GM23338 (cell line): ENCODE results near the gene BCAP31. TPM values are rescaled to one million over a fixed set of nuclear protein-coding genes. Genes with fewer than 3 reads are reported as not detected.
"Not testable (repeated sequence)": the region's sequence is repeated elsewhere in the genome, so short reads cannot be mapped to it uniquely, and the experiment has no call there.

Source experiments
- ATAC-seq: fragments of 200-7000 bp; cut with Tn5 transposase; 3 replicates; pipeline ENCODE4 v1.9.1; 2020
- DNase-seq: peaks from one replicate; pipeline ENCODE4 v3.0.0-alpha.2; 2015; ENCODE audit warnings: low spot score
- H2AFZ ChIP-seq: fragments of 200-600 bp; sonication (generic); 2 replicates; pipeline ENCODE4 v1.8.0; 2016; ENCODE audit warnings: antibody characterized with exemption, mild to moderate bottlenecking, moderate library complexity
- H3F3A ChIP-seq: fragments of 200-600 bp; sonication (generic); replicated peaks from 2 replicates; pipeline ENCODE4 v1.8.0; 2017; ENCODE audit warnings: antibody characterized with exemption, mixed run types, low read depth
- H3K27ac ChIP-seq: fragments of 200-600 bp; sonication (generic); 2 replicates; pipeline ENCODE4 v1.6.1; 2016; ENCODE audit warnings: low read depth
- H3K27me3 ChIP-seq: fragments of 200-600 bp; sonication (generic); 2 replicates; pipeline ENCODE4 v1.8.0; 2016; ENCODE audit warnings: mild to moderate bottlenecking, mixed run types, moderate library complexity; ENCODE audit not compliant: insufficient read depth
- H3K36me3 ChIP-seq: fragments of 200-600 bp; sonication (generic); 2 replicates; pipeline ENCODE4 v1.8.0; 2016; ENCODE audit warnings: mild to moderate bottlenecking; ENCODE audit not compliant: insufficient read depth
- H3K4me1 ChIP-seq: fragments of 200-600 bp; sonication (generic); 2 replicates; pipeline ENCODE4 v1.8.0; 2016; ENCODE audit warnings: mild to moderate bottlenecking, moderate library complexity; ENCODE audit not compliant: insufficient read depth
- H3K4me2 ChIP-seq: fragments of 200-600 bp; sonication (generic); 2 replicates; pipeline ENCODE4 v1.7.1; 2017; ENCODE audit warnings: mixed run types
- H3K4me3 ChIP-seq: fragments of 200-600 bp; sonication (generic); 2 replicates; pipeline ENCODE4 v1.6.1; 2016; ENCODE audit warnings: mixed run types
- H3K79me2 ChIP-seq: fragments of 200-600 bp; sonication (generic); replicated peaks from 2 replicates; pipeline ENCODE4 v1.8.0; 2017; ENCODE audit warnings: mild to moderate bottlenecking; ENCODE audit not compliant: insufficient read depth
- H3K9me2 ChIP-seq: fragments of 200-600 bp; sonication (generic); 2 replicates; pipeline ENCODE4 v1.8.0; 2017; ENCODE audit not compliant: insufficient read depth
- H4K20me1 ChIP-seq: fragments of 200-600 bp; sonication (generic); replicated peaks from 2 replicates; pipeline ENCODE4 v1.8.0; 2017; ENCODE audit warnings: mild to moderate bottlenecking; ENCODE audit not compliant: insufficient read depth
- H3K27ac Mint-ChIP-seq: 2 replicates; pipeline ENCODE4 v1.8.0; 2020; ENCODE audit warnings: inconsistent platforms, mild to moderate bottlenecking, moderate library complexity, mixed read lengths
- H3K27me3 Mint-ChIP-seq: 3 replicates; pipeline ENCODE4 v1.8.0; 2022; ENCODE audit warnings: low read depth, mild to moderate bottlenecking, moderate library complexity, mixed read lengths, inconsistent platforms; ENCODE audit not compliant: insufficient read depth, poor library complexity
- H3K36me3 Mint-ChIP-seq: 3 replicates; pipeline ENCODE4 v1.8.0; 2021; ENCODE audit warnings: low read depth, mild to moderate bottlenecking, inconsistent platforms, moderate library complexity, mixed read lengths
- H3K4me1 Mint-ChIP-seq: 3 replicates; pipeline ENCODE4 v1.8.0; 2020; ENCODE audit warnings: mild to moderate bottlenecking, inconsistent platforms, mixed read lengths
- H3K4me3 Mint-ChIP-seq: 3 replicates; pipeline ENCODE4 v1.8.0; 2021; ENCODE audit warnings: moderate library complexity, mild to moderate bottlenecking, inconsistent platforms, mixed read lengths
- H3K9me3 Mint-ChIP-seq: 3 replicates; pipeline ENCODE4 v1.8.0; 2020; ENCODE audit warnings: moderate library complexity, mild to moderate bottlenecking, inconsistent platforms, mixed read lengths
- JUNB ChIP-seq: IDR thresholded peaks from one replicate; pipeline ENCODE4 v1.6.1; 2016; ENCODE audit warnings: antibody characterized with exemption; ENCODE audit not compliant: unreplicated experiment
- POLR2AphosphoS5 ChIP-seq: IDR thresholded peaks from 2 replicates; pipeline ENCODE4 v1.6.1; 2016; ENCODE audit warnings: antibody characterized with exemption, low read depth
- polyA plus RNA-seq: library from polyadenylated mRNA; unstranded; fragments of >200 nt; fragmentation: Nextera tagmentation; extraction: Ambion mirVana; gene quantifications from 2 replicates; pipeline ENCODE4 v1.2.1, GENCODE V29; 2016
- total RNA-seq: library from RNA; depleted of rRNA; stranded (reverse); fragments of >200 nt; shearing (Covaris generic); gene quantifications from 2 replicates; pipeline ENCODE4 v1.2.3, GENCODE V29; 2014
- TF ChIP-seq, protein P1 (sequence below): fragments of 250-450 bp; sonication (Bioruptor Pico); IDR thresholded peaks from 2 replicates; pipeline ENCODE4 v1.5.0; 2020; ENCODE audit warnings: mild to moderate bottlenecking, moderate library complexity

BCAP31 gene
- total and polyA plus RNA-seq, 2 experiments from 2014 or later, result 85.0 to 145 TPM

- Histone ChIP-seq H4K20me1 (no peaks in the 10 kb centered on the region), H3K79me2 (no peaks in the 10 kb centered on the region), H3F3A (no peaks in the 10 kb centered on the region), H2AFZ (no peak overlapping the region), H3K4me3 (peak overlapping the region; percentile 40; the same call in 1 of the 2 replicates), H3K9me2 (no peaks in the 10 kb centered on the region), H3K27me3 (no peaks in the 10 kb centered on the region), H3K4me1 (peaks cover 3% of the 10 kb centered on the region; the same call in 1 of the 2 replicates), H3K36me3 (no peaks in the 10 kb centered on the region), H3K27ac (peak overlapping the region; percentile 81; the same call in 1 of the 2 replicates), H3K4me2 (peak overlapping the region; percentile 70)
- H3K27me3 Mint-ChIP-seq, result peaks cover 7% of the 10 kb centered on the region
- DNase-seq, result peak; percentile 80
- 0 out of 2 replicates have a peak, but pooled peaks have one; percentile 29 for TF ChIP-seq POLR2AphosphoS5
- no peak for TF ChIP-seq JUNB
- TF ChIP-seq, protein P1, sequence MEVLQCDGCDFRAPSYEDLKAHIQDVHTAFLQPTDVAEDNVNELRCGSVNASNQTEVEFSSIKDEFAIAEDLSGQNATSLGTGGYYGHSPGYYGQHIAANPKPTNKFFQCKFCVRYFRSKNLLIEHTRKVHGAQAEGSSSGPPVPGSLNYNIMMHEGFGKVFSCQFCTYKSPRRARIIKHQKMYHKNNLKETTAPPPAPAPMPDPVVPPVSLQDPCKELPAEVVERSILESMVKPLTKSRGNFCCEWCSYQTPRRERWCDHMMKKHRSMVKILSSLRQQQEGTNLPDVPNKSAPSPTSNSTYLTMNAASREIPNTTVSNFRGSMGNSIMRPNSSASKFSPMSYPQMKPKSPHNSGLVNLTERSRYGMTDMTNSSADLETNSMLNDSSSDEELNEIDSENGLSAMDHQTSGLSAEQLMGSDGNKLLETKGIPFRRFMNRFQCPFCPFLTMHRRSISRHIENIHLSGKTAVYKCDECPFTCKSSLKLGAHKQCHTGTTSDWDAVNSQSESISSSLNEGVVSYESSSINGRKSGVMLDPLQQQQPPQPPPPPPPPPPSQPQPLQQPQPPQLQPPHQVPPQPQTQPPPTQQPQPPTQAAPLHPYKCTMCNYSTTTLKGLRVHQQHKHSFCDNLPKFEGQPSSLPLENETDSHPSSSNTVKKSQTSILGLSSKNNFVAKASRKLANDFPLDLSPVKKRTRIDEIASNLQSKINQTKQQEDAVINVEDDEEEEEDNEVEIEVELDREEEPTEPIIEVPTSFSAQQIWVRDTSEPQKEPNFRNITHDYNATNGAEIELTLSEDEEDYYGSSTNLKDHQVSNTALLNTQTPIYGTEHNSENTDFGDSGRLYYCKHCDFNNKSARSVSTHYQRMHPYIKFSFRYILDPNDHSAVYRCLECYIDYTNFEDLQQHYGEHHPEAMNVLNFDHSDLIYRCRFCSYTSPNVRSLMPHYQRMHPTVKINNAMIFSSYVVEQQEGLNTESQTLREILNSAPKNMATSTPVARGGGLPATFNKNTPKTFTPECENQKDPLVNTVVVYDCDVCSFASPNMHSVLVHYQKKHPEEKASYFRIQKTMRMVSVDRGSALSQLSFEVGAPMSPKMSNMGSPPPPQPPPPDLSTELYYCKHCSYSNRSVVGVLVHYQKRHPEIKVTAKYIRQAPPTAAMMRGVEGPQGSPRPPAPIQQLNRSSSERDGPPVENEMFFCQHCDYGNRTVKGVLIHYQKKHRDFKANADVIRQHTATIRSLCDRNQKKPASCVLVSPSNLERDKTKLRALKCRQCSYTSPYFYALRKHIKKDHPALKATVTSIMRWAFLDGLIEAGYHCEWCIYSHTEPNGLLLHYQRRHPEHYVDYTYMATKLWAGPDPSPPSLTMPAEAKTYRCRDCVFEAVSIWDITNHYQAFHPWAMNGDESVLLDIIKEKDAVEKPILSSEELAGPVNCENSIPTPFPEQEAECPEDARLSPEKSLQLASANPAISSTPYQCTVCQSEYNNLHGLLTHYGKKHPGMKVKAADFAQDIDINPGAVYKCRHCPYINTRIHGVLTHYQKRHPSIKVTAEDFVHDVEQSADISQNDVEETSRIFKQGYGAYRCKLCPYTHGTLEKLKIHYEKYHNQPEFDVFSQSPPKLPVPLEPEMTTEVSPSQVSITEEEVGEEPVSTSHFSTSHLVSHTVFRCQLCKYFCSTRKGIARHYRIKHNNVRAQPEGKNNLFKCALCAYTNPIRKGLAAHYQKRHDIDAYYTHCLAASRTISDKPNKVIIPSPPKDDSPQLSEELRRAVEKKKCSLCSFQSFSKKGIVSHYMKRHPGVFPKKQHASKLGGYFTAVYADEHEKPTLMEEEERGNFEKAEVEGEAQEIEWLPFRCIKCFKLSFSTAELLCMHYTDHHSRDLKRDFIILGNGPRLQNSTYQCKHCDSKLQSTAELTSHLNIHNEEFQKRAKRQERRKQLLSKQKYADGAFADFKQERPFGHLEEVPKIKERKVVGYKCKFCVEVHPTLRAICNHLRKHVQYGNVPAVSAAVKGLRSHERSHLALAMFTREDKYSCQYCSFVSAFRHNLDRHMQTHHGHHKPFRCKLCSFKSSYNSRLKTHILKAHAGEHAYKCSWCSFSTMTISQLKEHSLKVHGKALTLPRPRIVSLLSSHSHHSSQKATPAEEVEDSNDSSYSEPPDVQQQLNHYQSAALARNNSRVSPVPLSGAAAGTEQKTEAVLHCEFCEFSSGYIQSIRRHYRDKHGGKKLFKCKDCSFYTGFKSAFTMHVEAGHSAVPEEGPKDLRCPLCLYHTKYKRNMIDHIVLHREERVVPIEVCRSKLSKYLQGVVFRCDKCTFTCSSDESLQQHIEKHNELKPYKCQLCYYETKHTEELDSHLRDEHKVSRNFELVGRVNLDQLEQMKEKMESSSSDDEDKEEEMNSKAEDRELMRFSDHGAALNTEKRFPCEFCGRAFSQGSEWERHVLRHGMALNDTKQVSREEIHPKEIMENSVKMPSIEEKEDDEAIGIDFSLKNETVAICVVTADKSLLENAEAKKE (CRISPR knock-in tag), result no peak
- H3K36me3 Mint-ChIP-seq, result peaks cover 13% of the 10 kb centered on the region; the same call in 2 of the 3 replicates
- peaks cover 16% of the 10 kb centered on the region for H3K4me1 Mint-ChIP-seq
- H3K4me3 Mint-ChIP-seq, result no peak overlapping the region
- peaks cover 17% of the 10 kb centered on the region for H3K9me3 Mint-ChIP-seq
- H3K27ac Mint-ChIP-seq, result no peak overlapping the region
- ATAC-seq, result peak; percentile 57
Measured at GRCh38 chrX:153684467-153685155, 39.6 kb downstream of the BCAP31 start.

DNA sequence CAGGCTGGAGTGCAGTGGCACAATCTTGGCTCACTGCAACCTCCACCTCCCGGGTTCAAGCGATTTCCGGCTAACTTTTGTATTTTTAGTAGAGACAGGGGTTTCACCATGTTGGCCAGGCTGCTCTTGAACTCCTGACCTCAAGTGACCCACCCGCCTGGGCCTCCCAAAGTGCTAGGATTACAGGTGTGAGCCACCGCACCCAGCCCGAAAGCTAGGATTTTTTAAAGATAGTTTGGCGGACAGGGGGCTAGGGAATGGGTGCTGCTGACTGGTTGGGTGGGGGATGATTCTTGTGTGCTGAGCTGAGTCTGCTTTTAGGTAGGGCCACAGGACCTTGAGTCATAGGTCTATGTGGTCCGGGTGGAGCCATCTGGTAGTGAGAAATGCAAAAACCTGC is 40.7 kb downstream of the BCAP31 start:
- H3K79me2 ChIP-seq, DNase-seq, H3K4me3 Mint-ChIP-seq, H3K36me3 ChIP-seq, H3F3A ChIP-seq, H2AFZ ChIP-seq, H4K20me1 ChIP-seq, H3K9me2 ChIP-seq, H3K27me3 Mint-ChIP-seq, H3K4me3 ChIP-seq, ATAC-seq, H3K27me3 ChIP-seq, H3K27ac Mint-ChIP-seq, H3K4me1 ChIP-seq, H3K4me2 ChIP-seq, H3K27ac ChIP-seq: not testable (repeated sequence)
- Mint-ChIP-seq H3K36me3 (peaks cover 13% of the 10 kb centered on the region; the same call in 2 of the 3 replicates), H3K9me3 (peaks cover 17% of the 10 kb centered on the region), H3K4me1 (peaks cover 16% of the 10 kb centered on the region)
